ENCODE results near the gene HHIPL1. TPM values are rescaled to one million over a fixed set of nuclear protein-coding genes. Genes with fewer than 3 reads are reported as not detected.
"Not testable (repeated sequence)": the region's sequence is repeated elsewhere in the genome, so short reads cannot be mapped to it uniquely, and the experiment has no call there.

Gene HHIPL1
- polyA plus RNA-seq, 5 donors: 1.9 to 3.3 (median 2.1) TPM

- no peak for DNase-seq
Observed at GRCh38 chr14:99633141-99633540, 11.8 kb upstream of the HHIPL1 start.

- no peak for DNase-seq
Observed at GRCh38 chr14:99633918-99634317, 11.0 kb upstream of the HHIPL1 start.

GRCh38 chr14:99634443-99634842 is 10.5 kb upstream of the HHIPL1 start:
- DNase-seq: no peak

- no peak for DNase-seq
Observed at GRCh38 chr14:99635116-99635515, 9.8 kb upstream of the HHIPL1 start.

GRCh38 chr14:99636487-99636886 is 8.4 kb upstream of the HHIPL1 start:
- no peak for DNase-seq

- DNase-seq: no peak
Observed at GRCh38 chr14:99637624-99638023, 7.3 kb upstream of the HHIPL1 start.

- DNase-seq: not testable (repeated sequence)
Observed at GRCh38 chr14:99642771-99643170, 2.2 kb upstream of the HHIPL1 start.

- no peak for DNase-seq
Observed at GRCh38 chr14:99643343-99643742, 1.6 kb upstream of the HHIPL1 start.

GRCh38 chr14:99644035-99644587 is 818 bp upstream of the HHIPL1 start:
- DNase-seq: no peak

- no peak for DNase-seq
Observed at GRCh38 chr14:99645545-99646505, 896 bp downstream of the HHIPL1 start.

GRCh38 chr14:99647411-99647810 is 2.5 kb downstream of the HHIPL1 start:
- DNase-seq: no peak

GRCh38 chr14:99648027-99648784 is 3.3 kb downstream of the HHIPL1 start:
- DNase-seq: no peak

- DNase-seq: no peak
Observed at GRCh38 chr14:99649219-99649618, 4.3 kb downstream of the HHIPL1 start.

- no peak for DNase-seq
Observed at GRCh38 chr14:99649643-99650042, 4.7 kb downstream of the HHIPL1 start.

GRCh38 chr14:99650189-99650588 is 5.3 kb downstream of the HHIPL1 start:
- no peak for DNase-seq

GRCh38 chr14:99651953-99652746 is 7.2 kb downstream of the HHIPL1 start:
- no peak for DNase-seq

- peak; percentile 56 to 69 for DNase-seq
Observed at GRCh38 chr14:99654235-99654985, 9.5 kb downstream of the HHIPL1 start.

GRCh38 chr14:99655521-99655920 is 10.6 kb downstream of the HHIPL1 start:
- DNase-seq: no peak

- DNase-seq: no peak
Observed at GRCh38 chr14:99656171-99656570, 11.2 kb downstream of the HHIPL1 start.

- no peak for DNase-seq
Observed at GRCh38 chr14:99657645-99658155, 12.8 kb downstream of the HHIPL1 start.
